DOHH2 (cell line): ENCODE results near the gene DHRS7B.

ENCODE experiments used
- CTCF ChIP-seq: fragments of 200-600 bp; sonication (generic); IDR thresholded peaks from one replicate; pipeline ENCODE4 v1.5.1; 2014; ENCODE audit warnings: antibody characterized with exemption, mild to moderate bottlenecking, low read depth, low read length; ENCODE audit not compliant: poor library complexity, severe bottlenecking
- EZH2phosphoT487 ChIP-seq: fragments of 200-600 bp; sonication (generic); IDR thresholded peaks from 2 replicates; pipeline ENCODE4 v1.6.1; 2017; ENCODE audit warnings: borderline replicate concordance, mild to moderate bottlenecking, antibody characterized with exemption, low read length, moderate library complexity, mixed read lengths

- no peak for TF ChIP-seq CTCF
- TF ChIP-seq EZH2phosphoT487, result no peak
Measured at GRCh38 chr17:21132428-21132827, 5.7 kb downstream of the DHRS7B start.
